ENCODE measurements around the gene TMEM238L. TPM values are rescaled to one million over a fixed set of nuclear protein-coding genes. Genes with fewer than 3 reads are reported as not detected.

The TMEM238L gene
- total and polyA plus RNA-seq, 7 experiments from 2014 or later: not detected

Other genes with a start within 250 kb of the TMEM238L start
- gene MYH3, start 146.8 kb downstream of the TMEM238L start, total RNA-seq: 10 to 100 TPM in 2 of 5 experiments, 1 to 10 TPM in 3; 5.9 to 20.5 (median 7.6) TPM
- 1 to 10 TPM in 1 of 2 donors, under 1 TPM in 1; 0.38 to 1.8 TPM for gene MYH3, start 146.8 kb downstream of the TMEM238L start, polyA plus RNA-seq
- gene SCO1, start 106.6 kb downstream of the TMEM238L start, total RNA-seq: 10 to 100 TPM; 13.6 to 29.2 (median 26.7) TPM
- 10 to 100 TPM; 14.6 to 17.1 TPM for gene SCO1, start 106.6 kb downstream of the TMEM238L start, polyA plus RNA-seq
- 10 to 100 TPM; 16.4 to 70.4 (median 32.1) TPM for gene ADPRM, start 106.5 kb downstream of the TMEM238L start, total RNA-seq
- 100 to 1,000 TPM; 116 to 120 TPM for gene ADPRM, start 106.5 kb downstream of the TMEM238L start, polyA plus RNA-seq
- 1 to 10 TPM in 4 of 5 experiments, under 1 TPM in 1; 0.65 to 7.4 (median 2.9) TPM for gene TMEM220, start 74.1 kb downstream of the TMEM238L start, total RNA-seq
- gene TMEM220, start 74.1 kb downstream of the TMEM238L start, polyA plus RNA-seq: 1 to 10 TPM; 6.5 to 8.4 TPM
- not detected for gene PIRT, start 34.0 kb upstream of the TMEM238L start, total RNA-seq
- gene PIRT, start 34.0 kb upstream of the TMEM238L start, polyA plus RNA-seq: not detected

Data from naive thymus-derived CD4-positive, alpha-beta T cell (primary cell).